ENCODE measurements around the gene DPP6.
"Not testable (repeated sequence)": the region's sequence is repeated elsewhere in the genome, so short reads cannot be mapped to it uniquely, and the experiment has no call there.

Gene DPP6

GRCh38 chr7:154919344-154920225, 867.4 kb downstream of the DPP6 start:
- DNase-seq = no peak

GRCh38 chr7:154922472-154922871, 870.3 kb downstream of the DPP6 start:
- not testable (repeated sequence) for DNase-seq

- peak; percentile 77 for DNase-seq
Observed at GRCh38 chr7:154927624-154928125, 875.5 kb downstream of the DPP6 start.

- no peak for DNase-seq
Observed at GRCh38 chr7:154928136-154929005, 876.2 kb downstream of the DPP6 start.

- DNase-seq = no peak
Observed at GRCh38 chr7:154929006-154929726, 877.0 kb downstream of the DPP6 start.

GRCh38 chr7:154931906-154932305, 879.7 kb downstream of the DPP6 start:
- no peak for DNase-seq

- DNase-seq = not testable (repeated sequence)
Observed at GRCh38 chr7:154934353-154934952, 882.3 kb downstream of the DPP6 start.

GRCh38 chr7:154937837-154938236, 885.6 kb downstream of the DPP6 start:
- no peak for DNase-seq

GRCh38 chr7:154942691-154943090, 890.5 kb downstream of the DPP6 start:
- no peak for DNase-seq
